GM19395 (cell line): ENCODE data around the gene TNS3.

Experiments
- ATAC-seq: cut with Tn5 transposase; IDR thresholded peaks from one replicate; pipeline ENCODE4 v1.9.1; 2021; ENCODE audit warnings: mild to moderate bottlenecking, moderate library complexity; ENCODE audit not compliant: unreplicated experiment

TNS3 gene

GRCh38 chr7:47508389-47509380, 73.2 kb downstream of the TNS3 start:
- ATAC-seq: no peak

- ATAC-seq: no peak
Measured at GRCh38 chr7:47507522-47507921, 74.4 kb downstream of the TNS3 start.

GRCh38 chr7:47506382-47507339, 75.2 kb downstream of the TNS3 start:
- ATAC-seq: no peak

GRCh38 chr7:47505312-47506007, 76.5 kb downstream of the TNS3 start:
- ATAC-seq: no peak

- ATAC-seq: no peak
Measured at GRCh38 chr7:47504551-47505311, 77.2 kb downstream of the TNS3 start.

GRCh38 chr7:47503281-47503680, 78.6 kb downstream of the TNS3 start:
- ATAC-seq: no peak

- ATAC-seq: no peak
Measured at GRCh38 chr7:47502240-47502877, 79.6 kb downstream of the TNS3 start.

GRCh38 chr7:47501406-47501805, 80.5 kb downstream of the TNS3 start:
- no peak for ATAC-seq

GRCh38 chr7:47500103-47500563, 81.8 kb downstream of the TNS3 start:
- no peak for ATAC-seq

GRCh38 chr7:47498229-47499056, 83.5 kb downstream of the TNS3 start:
- no peak for ATAC-seq

GRCh38 chr7:47497367-47498096, 84.4 kb downstream of the TNS3 start:
- peak; percentile 84 for ATAC-seq

- ATAC-seq: no peak
Measured at GRCh38 chr7:47496666-47497065, 85.2 kb downstream of the TNS3 start.

- no peak for ATAC-seq
Measured at GRCh38 chr7:47496056-47496665, 85.8 kb downstream of the TNS3 start.

- no peak for ATAC-seq
Measured at GRCh38 chr7:47493976-47494911, 87.7 kb downstream of the TNS3 start.

- no peak for ATAC-seq
Measured at GRCh38 chr7:47492716-47493325, 89.1 kb downstream of the TNS3 start.
